Measurements from ENCODE around the gene SPATA31E1.

The SPATA31E1 gene

DNA sequence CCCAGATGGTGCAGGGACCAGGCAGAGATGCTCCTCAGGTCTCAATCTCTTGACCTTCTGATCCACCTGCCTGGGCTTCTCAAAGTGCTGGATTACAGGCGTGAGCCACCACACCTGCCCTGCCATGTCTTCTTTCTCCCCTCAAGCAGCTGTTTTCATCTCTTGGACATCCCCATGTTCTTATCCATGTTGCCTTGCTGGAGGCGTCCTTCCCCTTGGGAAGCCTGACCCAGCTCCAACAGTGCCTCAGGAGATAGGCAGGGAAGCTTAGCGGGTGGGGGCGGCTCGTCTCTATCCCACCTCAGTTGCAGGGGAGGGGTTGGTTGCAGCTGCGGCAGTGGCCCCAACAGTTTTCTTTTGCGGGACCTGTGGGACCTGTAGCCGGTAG, 24.7 kb upstream of the SPATA31E1 start:
- H2BK5ac ChIP-seq (ENCODE audit: low read depth, low read length, poor library complexity) = no peak overlapping the region
- H2BK120ac ChIP-seq (ENCODE audit: insufficient read depth, low read length, poor library complexity) = no peak overlapping the region
- whole genome bisulfite sequencing (ENCODE audit: extremely low coverage, insufficient coverage, insufficient read length) = no CpG with 5 or more reads among the region's 8 CpGs

DNA sequence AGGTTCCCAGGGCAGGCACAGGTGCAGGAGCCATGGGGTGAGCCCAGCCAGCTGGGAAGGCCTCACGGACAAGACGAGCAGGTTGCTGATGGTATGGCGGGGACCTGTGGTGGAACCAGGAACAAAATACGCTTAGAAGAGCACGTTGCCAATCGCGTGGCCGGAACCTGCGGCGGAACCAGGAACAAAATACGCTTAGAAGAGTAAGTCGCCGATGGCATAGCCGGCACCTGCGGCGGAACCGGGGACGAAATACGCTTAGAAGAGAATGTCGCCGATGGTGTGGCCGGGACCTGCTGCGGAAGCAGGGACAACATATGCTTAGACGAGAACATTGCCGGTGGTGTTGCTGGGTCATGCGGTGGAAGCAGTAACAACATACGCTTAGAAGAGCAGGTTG, 23.5 kb upstream of the SPATA31E1 start:
- WGBS (ENCODE audit: extremely low coverage, insufficient coverage, insufficient read length) = no CpG with 5 or more reads among the region's 27 CpGs
- H3K27ac ChIP-seq (ENCODE audit: low read depth, low read length) = no peak overlapping the region
- H3K9me3 ChIP-seq (ENCODE audit: insufficient read depth, low read depth, low read length) = peaks cover 26% of the 10 kb centered on the region
- no peak overlapping the region for H3K9ac ChIP-seq (ENCODE audit: low read length)
- H2AK5ac ChIP-seq (ENCODE audit: low read length) = no peak overlapping the region
- H2BK12ac ChIP-seq (ENCODE audit: low read length) = no peak overlapping the region
- no peak overlapping the region for H3K4me3 ChIP-seq (ENCODE audit: low read depth, low read length)
- H3K4me2 ChIP-seq (ENCODE audit: low read length) = no peak overlapping the region
- H3K23ac ChIP-seq (ENCODE audit: low read length) = no peak overlapping the region
- H3K36me3 ChIP-seq (ENCODE audit: control insufficient read depth in 1 of 2, insufficient read depth in 2 of 2, low read length in 2 of 2) = no peaks in the 10 kb centered on the region
- H3K18ac ChIP-seq (ENCODE audit: low read length) = no peak overlapping the region
- H2AFZ ChIP-seq (ENCODE audit: insufficient read depth, low read length, poor library complexity) = no peak overlapping the region
- H2BK120ac ChIP-seq (ENCODE audit: insufficient read depth, low read length, poor library complexity) = no peak overlapping the region
- H3K4me1 ChIP-seq (ENCODE audit: control insufficient read depth in 1 of 2, insufficient read depth in 2 of 2, low read length in 2 of 2) = peaks cover 0 to 3% of the 10 kb centered on the region in 2 experiments
- H3K79me2 ChIP-seq (ENCODE audit: control insufficient read depth, insufficient read depth, low read length, poor library complexity) = no peaks in the 10 kb centered on the region
- H2BK5ac ChIP-seq (ENCODE audit: low read depth, low read length, poor library complexity) = no peak overlapping the region
- no peaks in the 10 kb centered on the region for H3K79me1 ChIP-seq (ENCODE audit: low read length)
- no peak overlapping the region for H4K91ac ChIP-seq (ENCODE audit: low read depth, low read length)
- H3K27me3 ChIP-seq (ENCODE audit: insufficient read depth, low read length) = no peaks in the 10 kb centered on the region
- H3K14ac ChIP-seq (ENCODE audit: low read length) = no peak overlapping the region
- no peak for DNase-seq
- H3K4ac ChIP-seq (ENCODE audit: low read depth, low read length) = no peak overlapping the region
- H4K12ac ChIP-seq (ENCODE audit: low read depth, low read length) = no peak overlapping the region
- H4K8ac ChIP-seq (ENCODE audit: low read depth, low read length) = no peak overlapping the region

More for the DNA sequence above, 24.7 kb upstream of the SPATA31E1 start:
- Histone ChIP-seq H3K4me1 (ENCODE audit: control insufficient read depth in 1 of 2, insufficient read depth in 2 of 2, low read length in 2 of 2) (peaks cover 0 to 1% of the 10 kb centered on the region in 2 experiments), H3K79me1 (ENCODE audit: low read length) (no peaks in the 10 kb centered on the region), H3K27ac (ENCODE audit: low read depth, low read length) (no peak overlapping the region), H3K14ac (ENCODE audit: low read length) (no peak overlapping the region), H4K12ac (ENCODE audit: low read depth, low read length) (no peak overlapping the region), H3K4me2 (ENCODE audit: low read length) (no peak overlapping the region), H4K91ac (ENCODE audit: low read depth, low read length) (no peak overlapping the region), H2AFZ (ENCODE audit: insufficient read depth, low read length, poor library complexity) (no peak overlapping the region), H3K79me2 (ENCODE audit: control insufficient read depth, insufficient read depth, low read length, poor library complexity) (no peaks in the 10 kb centered on the region), H3K18ac (ENCODE audit: low read length) (no peak overlapping the region), H3K4me3 (ENCODE audit: low read depth, low read length) (no peak overlapping the region), H3K27me3 (ENCODE audit: insufficient read depth, low read length) (no peaks in the 10 kb centered on the region), H2AK5ac (ENCODE audit: low read length) (no peak overlapping the region), H2BK12ac (ENCODE audit: low read length) (no peak overlapping the region), H3K36me3 (ENCODE audit: control insufficient read depth in 1 of 2, insufficient read depth in 2 of 2, low read length in 2 of 2) (no peaks in the 10 kb centered on the region), H3K9me3 (ENCODE audit: insufficient read depth, low read depth, low read length) (peaks cover 26% of the 10 kb centered on the region), H3K4ac (ENCODE audit: low read depth, low read length) (no peak overlapping the region), H4K8ac (ENCODE audit: low read depth, low read length) (no peak overlapping the region), H3K9ac (ENCODE audit: low read length) (no peak overlapping the region), H3K23ac (ENCODE audit: low read length) (no peak overlapping the region)
- DNase-seq = no peak

DNA sequence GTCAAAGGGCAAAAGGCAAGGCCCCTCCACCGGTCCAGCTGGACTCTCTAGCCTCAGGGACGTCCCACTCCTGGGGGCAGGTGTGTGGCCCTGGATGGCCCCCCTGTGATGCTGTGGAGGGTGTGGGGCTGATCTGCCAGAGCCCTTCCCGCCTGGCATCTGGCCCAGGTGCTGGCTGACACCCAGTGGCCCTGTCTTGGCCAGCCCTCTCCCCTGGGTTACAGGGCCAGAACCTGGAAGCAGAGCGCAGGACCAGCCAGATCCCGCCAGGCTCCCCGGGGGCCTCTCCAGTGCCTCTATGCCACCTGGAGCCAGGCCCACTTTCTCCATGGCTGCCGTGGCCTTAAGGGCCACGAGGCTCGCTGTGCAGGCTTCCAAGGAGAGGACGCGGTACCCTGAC, 22.9 kb upstream of the SPATA31E1 start:
- Histone ChIP-seq H3K23ac (ENCODE audit: low read length) (no peak overlapping the region), H3K14ac (ENCODE audit: low read length) (no peak overlapping the region), H2BK120ac (ENCODE audit: insufficient read depth, low read length, poor library complexity) (no peak overlapping the region), H3K79me1 (ENCODE audit: low read length) (no peaks in the 10 kb centered on the region), H2BK12ac (ENCODE audit: low read length) (no peak overlapping the region), H3K9ac (ENCODE audit: low read length) (no peak overlapping the region), H3K36me3 (ENCODE audit: control insufficient read depth in 1 of 2, insufficient read depth in 2 of 2, low read length in 2 of 2) (no peaks in the 10 kb centered on the region), H4K12ac (ENCODE audit: low read depth, low read length) (no peak overlapping the region), H3K4me3 (ENCODE audit: low read depth, low read length) (no peak overlapping the region), H4K8ac (ENCODE audit: low read depth, low read length) (no peak overlapping the region), H3K4me1 (ENCODE audit: control insufficient read depth in 1 of 2, insufficient read depth in 2 of 2, low read length in 2 of 2) (peaks cover 0 to 3% of the 10 kb centered on the region in 2 experiments), H3K4ac (ENCODE audit: low read depth, low read length) (no peak overlapping the region), H3K9me3 (ENCODE audit: insufficient read depth, low read depth, low read length) (peaks cover 26% of the 10 kb centered on the region), H3K79me2 (ENCODE audit: control insufficient read depth, insufficient read depth, low read length, poor library complexity) (no peaks in the 10 kb centered on the region), H3K4me2 (ENCODE audit: low read length) (no peak overlapping the region), H2AK5ac (ENCODE audit: low read length) (no peak overlapping the region), H3K18ac (ENCODE audit: low read length) (no peak overlapping the region), H2AFZ (ENCODE audit: insufficient read depth, low read length, poor library complexity) (no peak overlapping the region), H3K27ac (ENCODE audit: low read depth, low read length) (no peak overlapping the region), H2BK5ac (ENCODE audit: low read depth, low read length, poor library complexity) (no peak overlapping the region), H4K91ac (ENCODE audit: low read depth, low read length) (no peak overlapping the region), H3K27me3 (ENCODE audit: insufficient read depth, low read length) (no peaks in the 10 kb centered on the region)
- no peak for DNase-seq
- no CpG with 5 or more reads among the region's 11 CpGs for WGBS (ENCODE audit: extremely low coverage, insufficient coverage, insufficient read length)

DNA sequence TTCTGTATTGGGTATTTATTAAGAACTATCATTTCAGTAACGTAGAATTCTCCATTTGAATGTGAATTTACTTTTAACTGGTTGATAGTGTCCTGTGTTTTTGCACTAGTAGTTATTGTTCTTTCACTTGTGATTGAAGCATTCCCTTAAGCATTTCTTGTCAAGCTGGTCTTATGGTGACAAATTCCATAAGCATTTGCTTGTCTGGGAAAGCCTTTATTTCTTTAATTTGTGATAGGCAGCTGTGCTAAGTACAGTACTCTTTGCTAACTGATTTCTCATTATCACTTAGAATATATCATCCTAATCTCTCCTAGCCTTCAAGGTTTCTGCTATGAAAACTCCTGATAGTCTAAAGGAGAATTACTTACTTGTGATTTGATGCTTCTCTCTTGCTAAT, 21.3 kb upstream of the SPATA31E1 start:
- H3K4me1 ChIP-seq (ENCODE audit: control insufficient read depth in 1 of 2, insufficient read depth in 2 of 2, low read length in 2 of 2) = peaks cover 0 to 3% of the 10 kb centered on the region in 2 experiments
- no peak overlapping the region for H2AFZ ChIP-seq (ENCODE audit: insufficient read depth, low read length, poor library complexity)
- no peaks in the 10 kb centered on the region for H3K79me1 ChIP-seq (ENCODE audit: low read length)
- H4K8ac ChIP-seq (ENCODE audit: low read depth, low read length) = no peak overlapping the region
- H3K9me3 ChIP-seq (ENCODE audit: insufficient read depth, low read depth, low read length) = peaks cover 26% of the 10 kb centered on the region
- no peak overlapping the region for H2BK12ac ChIP-seq (ENCODE audit: low read length)
- WGBS (ENCODE audit: extremely low coverage, insufficient coverage, insufficient read length) = no CpG with 5 or more reads among the region's 1 CpG
- no peak overlapping the region for H3K4me3 ChIP-seq (ENCODE audit: low read depth, low read length)
- H3K18ac ChIP-seq (ENCODE audit: low read length) = no peak overlapping the region
- H2BK120ac ChIP-seq (ENCODE audit: insufficient read depth, low read length, poor library complexity) = no peak overlapping the region
- H3K14ac ChIP-seq (ENCODE audit: low read length) = no peak overlapping the region
- H3K27me3 ChIP-seq (ENCODE audit: insufficient read depth, low read length) = no peaks in the 10 kb centered on the region
- no peak overlapping the region for H2BK5ac ChIP-seq (ENCODE audit: low read depth, low read length, poor library complexity)
- H3K4me2 ChIP-seq (ENCODE audit: low read length) = no peak overlapping the region
- no peak overlapping the region for H4K91ac ChIP-seq (ENCODE audit: low read depth, low read length)
- no peak overlapping the region for H3K23ac ChIP-seq (ENCODE audit: low read length)
- H4K12ac ChIP-seq (ENCODE audit: low read depth, low read length) = no peak overlapping the region
- H2AK5ac ChIP-seq (ENCODE audit: low read length) = no peak overlapping the region
- no peak overlapping the region for H3K27ac ChIP-seq (ENCODE audit: low read depth, low read length)
- no peak overlapping the region for H3K9ac ChIP-seq (ENCODE audit: low read length)
- no peaks in the 10 kb centered on the region for H3K36me3 ChIP-seq (ENCODE audit: control insufficient read depth in 1 of 2, insufficient read depth in 2 of 2, low read length in 2 of 2)
- H3K79me2 ChIP-seq (ENCODE audit: control insufficient read depth, insufficient read depth, low read length, poor library complexity) = no peaks in the 10 kb centered on the region
- DNase-seq = peak in 1 of 2 donors; percentile 46
- H3K4ac ChIP-seq (ENCODE audit: low read depth, low read length) = no peak overlapping the region
